HepG2 (cell line): ENCODE results near the gene IQCN. TPM values are rescaled to one million over a fixed set of nuclear protein-coding genes. Genes with fewer than 3 reads are reported as not detected.

Experiments
- CBX5 ChIP-seq: sonication (generic); formaldehyde crosslinking; IDR thresholded peaks from 2 replicates; pipeline ENCODE4 v1.4.0; 2020; ENCODE audit warnings: missing genetic modification reagents, borderline replicate concordance
- KDM1A ChIP-seq: IDR thresholded peaks from 2 replicates; pipeline ENCODE4 v1.6.1; 2016; ENCODE audit warnings: missing compliant biosample characterization
- NFE2 ChIP-seq: sonication (generic); formaldehyde crosslinking; IDR thresholded peaks from 2 replicates; pipeline ENCODE4 v1.4.0; 2020; ENCODE audit warnings: missing genetic modification reagents
- NR2C2 ChIP-seq: sonication (generic); formaldehyde crosslinking; IDR thresholded peaks from 2 replicates; pipeline ENCODE4 v1.4.0; 2020; ENCODE audit warnings: missing genetic modification reagents, mild to moderate bottlenecking, moderate library complexity, borderline replicate concordance
- SMARCE1 ChIP-seq: fragments of 450-650 bp; IDR thresholded peaks from 2 replicates; pipeline ENCODE4 v1.6.1; 2017; ENCODE audit warnings: borderline replicate concordance
- TBL1XR1 ChIP-seq: fragments of 150-350 bp; IDR thresholded peaks from 2 replicates; pipeline ENCODE4 v1.6.1; 2014; ENCODE audit warnings: borderline replicate concordance, low read length; ENCODE audit not compliant: partially characterized antibody
- ZNF652 ChIP-seq: IDR thresholded peaks from 2 replicates; pipeline ENCODE4 v1.6.1; 2016; ENCODE audit warnings: low read depth, borderline replicate concordance
- ZNF710 ChIP-seq: sonication (generic); formaldehyde crosslinking; IDR thresholded peaks from 2 replicates; pipeline ENCODE4 v1.5.0; 2020; ENCODE audit warnings: mild to moderate bottlenecking, missing genetic modification reagents, borderline replicate concordance
- polyA plus RNA-seq, 8 experiments: library from polyadenylated mRNA; depleted of rRNA in 3 of 8; stranded (reverse) in 7 of 8; unstranded in 1 of 8; fragments of >200 nt; fragmentation: Illumina TruSeq in 4 of 8; extraction: Trizol in 4 of 8; gene quantifications; 2 replicates each; pipeline versions ENCODE4 v1.2.1 to v1.2.3, GENCODE V29; 2011 to 2016; ENCODE audit warnings: low read depth in 4 of 8, missing spikeins in 1 of 8, mixed read lengths in 1 of 8; ENCODE audit not compliant: insufficient read depth in 1 of 8
- total RNA-seq, 5 experiments: library from RNA; depleted of rRNA; stranded (reverse); fragments of >200 nt; fragmentation: Illumina TruSeq; extraction: Trizol; gene quantifications; 2 replicates each; pipeline ENCODE4 v1.2.3, GENCODE V29; 2016; ENCODE audit warnings: low read depth in 1 of 5
- TF ChIP-seq, protein P1 (sequence below): sonication (generic); formaldehyde crosslinking; IDR thresholded peaks from 2 replicates; pipeline ENCODE4 v1.4.0; 2020; ENCODE audit warnings: missing genetic modification reagents
- TF ChIP-seq, protein P2 (sequence below), 2 experiments: sonication (generic) in 1 of 2; formaldehyde crosslinking in 1 of 2; IDR thresholded peaks; 2 replicates each; pipeline versions ENCODE4 v1.6.1 to v1.9.0; 2014 to 2022; ENCODE audit warnings: antibody characterized with exemption in 1 of 2, borderline replicate concordance in 1 of 2, inconsistent platforms in 1 of 2, low read depth in 1 of 2, missing genetic modification reagents in 1 of 2
- TF ChIP-seq, protein P3 (sequence below): sonication (generic); formaldehyde crosslinking; IDR thresholded peaks from 2 replicates; pipeline ENCODE4 v1.5.1; 2020; ENCODE audit warnings: mild to moderate bottlenecking, missing genetic modification reagents, moderate library complexity

IQCN gene
- total and polyA plus RNA-seq, 2 of the 13 experiments (the other 11 are each of a cell fraction or from before 2014, with no cell fraction given) = 0.04 to 0.18 TPM

GRCh38 chr19:18291590-18292461 lies 17.6 kb upstream of the IQCN start (continued):
- TF ChIP-seq, protein P1, sequence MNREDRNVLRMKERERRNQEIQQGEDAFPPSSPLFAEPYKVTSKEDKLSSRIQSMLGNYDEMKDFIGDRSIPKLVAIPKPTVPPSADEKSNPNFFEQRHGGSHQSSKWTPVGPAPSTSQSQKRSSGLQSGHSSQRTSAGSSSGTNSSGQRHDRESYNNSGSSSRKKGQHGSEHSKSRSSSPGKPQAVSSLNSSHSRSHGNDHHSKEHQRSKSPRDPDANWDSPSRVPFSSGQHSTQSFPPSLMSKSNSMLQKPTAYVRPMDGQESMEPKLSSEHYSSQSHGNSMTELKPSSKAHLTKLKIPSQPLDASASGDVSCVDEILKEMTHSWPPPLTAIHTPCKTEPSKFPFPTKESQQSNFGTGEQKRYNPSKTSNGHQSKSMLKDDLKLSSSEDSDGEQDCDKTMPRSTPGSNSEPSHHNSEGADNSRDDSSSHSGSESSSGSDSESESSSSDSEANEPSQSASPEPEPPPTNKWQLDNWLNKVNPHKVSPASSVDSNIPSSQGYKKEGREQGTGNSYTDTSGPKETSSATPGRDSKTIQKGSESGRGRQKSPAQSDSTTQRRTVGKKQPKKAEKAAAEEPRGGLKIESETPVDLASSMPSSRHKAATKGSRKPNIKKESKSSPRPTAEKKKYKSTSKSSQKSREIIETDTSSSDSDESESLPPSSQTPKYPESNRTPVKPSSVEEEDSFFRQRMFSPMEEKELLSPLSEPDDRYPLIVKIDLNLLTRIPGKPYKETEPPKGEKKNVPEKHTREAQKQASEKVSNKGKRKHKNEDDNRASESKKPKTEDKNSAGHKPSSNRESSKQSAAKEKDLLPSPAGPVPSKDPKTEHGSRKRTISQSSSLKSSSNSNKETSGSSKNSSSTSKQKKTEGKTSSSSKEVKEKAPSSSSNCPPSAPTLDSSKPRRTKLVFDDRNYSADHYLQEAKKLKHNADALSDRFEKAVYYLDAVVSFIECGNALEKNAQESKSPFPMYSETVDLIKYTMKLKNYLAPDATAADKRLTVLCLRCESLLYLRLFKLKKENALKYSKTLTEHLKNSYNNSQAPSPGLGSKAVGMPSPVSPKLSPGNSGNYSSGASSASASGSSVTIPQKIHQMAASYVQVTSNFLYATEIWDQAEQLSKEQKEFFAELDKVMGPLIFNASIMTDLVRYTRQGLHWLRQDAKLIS (CRISPR knock-in tag) = no peak
- TF ChIP-seq CBX5 (CRISPR knock-in tag) = no peak
- TF ChIP-seq KDM1A = no peak
- peak; percentile 93 for TF ChIP-seq ZNF652 (CRISPR knock-in tag)
- TF ChIP-seq, protein P2, sequence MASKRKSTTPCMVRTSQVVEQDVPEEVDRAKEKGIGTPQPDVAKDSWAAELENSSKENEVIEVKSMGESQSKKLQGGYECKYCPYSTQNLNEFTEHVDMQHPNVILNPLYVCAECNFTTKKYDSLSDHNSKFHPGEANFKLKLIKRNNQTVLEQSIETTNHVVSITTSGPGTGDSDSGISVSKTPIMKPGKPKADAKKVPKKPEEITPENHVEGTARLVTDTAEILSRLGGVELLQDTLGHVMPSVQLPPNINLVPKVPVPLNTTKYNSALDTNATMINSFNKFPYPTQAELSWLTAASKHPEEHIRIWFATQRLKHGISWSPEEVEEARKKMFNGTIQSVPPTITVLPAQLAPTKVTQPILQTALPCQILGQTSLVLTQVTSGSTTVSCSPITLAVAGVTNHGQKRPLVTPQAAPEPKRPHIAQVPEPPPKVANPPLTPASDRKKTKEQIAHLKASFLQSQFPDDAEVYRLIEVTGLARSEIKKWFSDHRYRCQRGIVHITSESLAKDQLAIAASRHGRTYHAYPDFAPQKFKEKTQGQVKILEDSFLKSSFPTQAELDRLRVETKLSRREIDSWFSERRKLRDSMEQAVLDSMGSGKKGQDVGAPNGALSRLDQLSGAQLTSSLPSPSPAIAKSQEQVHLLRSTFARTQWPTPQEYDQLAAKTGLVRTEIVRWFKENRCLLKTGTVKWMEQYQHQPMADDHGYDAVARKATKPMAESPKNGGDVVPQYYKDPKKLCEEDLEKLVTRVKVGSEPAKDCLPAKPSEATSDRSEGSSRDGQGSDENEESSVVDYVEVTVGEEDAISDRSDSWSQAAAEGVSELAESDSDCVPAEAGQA (IDR thresholded peaks at IDR 0.05; ENCODE audit: low read depth) = no peak
- TF ChIP-seq, protein P2 (CRISPR knock-in tag; IDR thresholded peaks at IDR 0.05; ENCODE audit: borderline replicate concordance) = no peak; the same call in 1 of the 2 replicates
- TF ChIP-seq TBL1XR1 = peak; percentile 24
- TF ChIP-seq ZNF710 (CRISPR knock-in tag) = peak; percentile 77
- no peak for TF ChIP-seq NFE2
- TF ChIP-seq, protein P3, sequence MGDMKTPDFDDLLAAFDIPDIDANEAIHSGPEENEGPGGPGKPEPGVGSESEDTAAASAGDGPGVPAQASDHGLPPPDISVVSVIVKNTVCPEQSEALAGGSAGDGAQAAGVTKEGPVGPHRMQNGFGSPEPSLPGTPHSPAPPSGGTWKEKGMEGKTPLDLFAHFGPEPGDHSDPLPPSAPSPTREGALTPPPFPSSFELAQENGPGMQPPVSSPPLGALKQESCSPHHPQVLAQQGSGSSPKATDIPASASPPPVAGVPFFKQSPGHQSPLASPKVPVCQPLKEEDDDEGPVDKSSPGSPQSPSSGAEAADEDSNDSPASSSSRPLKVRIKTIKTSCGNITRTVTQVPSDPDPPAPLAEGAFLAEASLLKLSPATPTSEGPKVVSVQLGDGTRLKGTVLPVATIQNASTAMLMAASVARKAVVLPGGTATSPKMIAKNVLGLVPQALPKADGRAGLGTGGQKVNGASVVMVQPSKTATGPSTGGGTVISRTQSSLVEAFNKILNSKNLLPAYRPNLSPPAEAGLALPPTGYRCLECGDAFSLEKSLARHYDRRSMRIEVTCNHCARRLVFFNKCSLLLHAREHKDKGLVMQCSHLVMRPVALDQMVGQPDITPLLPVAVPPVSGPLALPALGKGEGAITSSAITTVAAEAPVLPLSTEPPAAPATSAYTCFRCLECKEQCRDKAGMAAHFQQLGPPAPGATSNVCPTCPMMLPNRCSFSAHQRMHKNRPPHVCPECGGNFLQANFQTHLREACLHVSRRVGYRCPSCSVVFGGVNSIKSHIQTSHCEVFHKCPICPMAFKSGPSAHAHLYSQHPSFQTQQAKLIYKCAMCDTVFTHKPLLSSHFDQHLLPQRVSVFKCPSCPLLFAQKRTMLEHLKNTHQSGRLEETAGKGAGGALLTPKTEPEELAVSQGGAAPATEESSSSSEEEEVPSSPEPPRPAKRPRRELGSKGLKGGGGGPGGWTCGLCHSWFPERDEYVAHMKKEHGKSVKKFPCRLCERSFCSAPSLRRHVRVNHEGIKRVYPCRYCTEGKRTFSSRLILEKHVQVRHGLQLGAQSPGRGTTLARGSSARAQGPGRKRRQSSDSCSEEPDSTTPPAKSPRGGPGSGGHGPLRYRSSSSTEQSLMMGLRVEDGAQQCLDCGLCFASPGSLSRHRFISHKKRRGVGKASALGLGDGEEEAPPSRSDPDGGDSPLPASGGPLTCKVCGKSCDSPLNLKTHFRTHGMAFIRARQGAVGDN (CRISPR knock-in tag) = peak; percentile 94
- peak; percentile 67 for TF ChIP-seq NR2C2 (CRISPR knock-in tag)
- TF ChIP-seq SMARCE1 = no peak
